HG03060 (cell line): ENCODE measurements around the gene ULBP3.
"Not testable (repeated sequence)": the region's sequence is repeated elsewhere in the genome, so short reads cannot be mapped to it uniquely, and the experiment has no call there.

ENCODE experiments used
- ATAC-seq: cut with Tn5 transposase; IDR thresholded peaks from one replicate; pipeline ENCODE4 v1.9.1; 2021; ENCODE audit warnings: low read depth, moderate number of reproducible peaks; ENCODE audit not compliant: unreplicated experiment

Gene ULBP3

GRCh38 chr6:150018846-150019580 lies 49.9 kb downstream of the ULBP3 start:
- no peak for ATAC-seq

GRCh38 chr6:150017186-150017521 lies 51.8 kb downstream of the ULBP3 start:
- not testable (repeated sequence) for ATAC-seq

- ATAC-seq, result no peak
Measured at GRCh38 chr6:150016324-150017185, 52.4 kb downstream of the ULBP3 start.

GRCh38 chr6:150015281-150016001 lies 53.5 kb downstream of the ULBP3 start:
- ATAC-seq, result not testable (repeated sequence)

GRCh38 chr6:150014623-150015280 lies 54.2 kb downstream of the ULBP3 start:
- not testable (repeated sequence) for ATAC-seq

GRCh38 chr6:150013785-150014622 lies 54.9 kb downstream of the ULBP3 start:
- ATAC-seq, result not testable (repeated sequence)

GRCh38 chr6:150012846-150013784 lies 55.8 kb downstream of the ULBP3 start:
- ATAC-seq, result not testable (repeated sequence)
